CD4-positive, alpha-beta T cell treated with Interleukin-10 for 1 hour (primary cell): Measurements from ENCODE around the gene CHMP6.

Experiments used
- DNase-seq: peaks from one replicate; pipeline ENCODE4 v3.0.0-alpha.2; 2020

Gene CHMP6

DNA sequence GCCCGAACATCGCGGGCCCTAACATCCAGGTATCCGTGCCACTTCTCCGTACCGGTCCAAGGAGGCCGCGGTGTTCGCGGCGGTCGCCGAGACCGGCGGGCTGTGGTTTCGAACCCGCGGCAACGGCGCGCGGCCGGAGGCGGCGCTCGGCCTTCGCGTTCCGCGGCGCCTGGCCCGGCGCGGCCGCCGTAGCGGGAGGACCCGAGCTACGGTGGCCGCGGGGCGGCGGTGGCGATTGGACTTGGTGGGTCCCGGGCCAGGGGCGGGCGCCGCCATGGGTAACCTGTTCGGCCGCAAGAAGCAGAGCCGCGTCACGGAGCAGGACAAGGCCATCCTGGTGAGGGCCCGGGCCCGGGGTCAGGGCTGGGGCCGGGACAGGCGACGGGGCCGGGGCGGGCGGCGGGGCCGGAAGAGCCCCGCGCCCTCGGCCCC is at the start of gene CHMP6:
CHMP6 (plus strand) TSS at position 197 of the 432 bp plus-strand sequence; CDS start at position 275, 78 bp downstream.
- peak; percentile 79 for DNase-seq

- no peak for DNase-seq
These were observed 49.0 kb upstream of the CHMP6 start for GRCh38 chr17:80942423-80943345.

DNA sequence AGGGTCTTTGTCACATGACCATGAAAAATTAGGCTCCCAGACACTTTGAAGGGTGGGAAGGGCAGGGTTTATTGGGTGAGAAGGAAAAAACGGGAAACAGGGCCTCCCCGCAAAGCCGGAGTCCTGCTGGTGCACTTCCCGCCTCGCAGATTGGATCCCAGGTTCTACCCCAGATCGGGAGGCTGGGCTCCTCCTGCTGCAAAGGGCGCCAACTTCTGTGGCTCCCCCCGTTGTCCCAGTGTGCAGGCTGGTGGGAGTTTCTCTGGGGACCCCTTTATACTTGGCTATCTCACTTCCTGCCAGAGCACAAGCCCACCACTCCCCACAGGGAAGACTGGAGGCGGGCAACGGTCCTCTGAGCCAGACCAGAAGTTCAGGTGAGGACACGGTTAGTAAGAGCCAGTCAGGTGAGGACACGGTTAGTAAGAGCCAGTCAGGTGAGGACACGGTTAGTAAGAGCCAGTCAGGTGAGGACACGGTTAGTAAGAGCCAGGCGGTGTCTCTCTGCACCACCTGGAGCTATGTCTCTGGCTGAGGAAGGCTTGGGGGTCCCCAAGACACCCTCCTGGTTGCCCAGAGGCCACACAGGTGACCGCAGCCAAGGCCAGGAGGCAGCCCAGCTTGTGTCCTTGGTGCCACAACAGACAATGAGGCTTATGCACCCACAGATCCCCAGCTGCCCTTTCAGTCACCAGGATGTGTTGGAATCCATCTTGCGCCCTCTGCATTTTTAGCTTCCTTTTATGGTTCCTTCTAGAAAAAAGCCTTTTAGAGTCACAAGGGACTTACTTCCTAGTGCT is 48.1 kb upstream of the CHMP6 start:
- DNase-seq: no peak

- no peak for DNase-seq
These were observed 47.3 kb upstream of the CHMP6 start for GRCh38 chr17:80944326-80944725.

GRCh38 chr17:80945736-80946135 is 45.9 kb upstream of the CHMP6 start:
- DNase-seq: no peak

DNA sequence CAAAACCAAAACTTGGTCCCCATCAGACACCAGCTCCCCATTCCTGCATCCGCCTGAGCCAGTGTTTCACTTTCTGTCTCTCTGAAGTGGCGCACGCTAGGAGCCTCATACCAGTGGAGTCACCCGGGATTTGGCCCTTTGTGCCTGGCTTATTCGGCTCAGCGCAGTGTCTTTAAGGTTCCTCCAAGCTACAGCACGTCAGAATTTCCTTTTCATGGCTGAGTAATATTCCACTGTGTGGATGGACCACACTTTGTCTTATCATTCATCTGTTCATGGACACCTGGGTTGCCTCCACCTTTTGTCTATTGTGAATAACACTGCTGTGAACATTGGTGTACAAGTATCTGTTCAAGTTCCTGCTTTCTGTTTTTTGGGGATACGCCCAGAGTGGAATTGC is 45.2 kb upstream of the CHMP6 start:
- DNase-seq: no peak

DNA sequence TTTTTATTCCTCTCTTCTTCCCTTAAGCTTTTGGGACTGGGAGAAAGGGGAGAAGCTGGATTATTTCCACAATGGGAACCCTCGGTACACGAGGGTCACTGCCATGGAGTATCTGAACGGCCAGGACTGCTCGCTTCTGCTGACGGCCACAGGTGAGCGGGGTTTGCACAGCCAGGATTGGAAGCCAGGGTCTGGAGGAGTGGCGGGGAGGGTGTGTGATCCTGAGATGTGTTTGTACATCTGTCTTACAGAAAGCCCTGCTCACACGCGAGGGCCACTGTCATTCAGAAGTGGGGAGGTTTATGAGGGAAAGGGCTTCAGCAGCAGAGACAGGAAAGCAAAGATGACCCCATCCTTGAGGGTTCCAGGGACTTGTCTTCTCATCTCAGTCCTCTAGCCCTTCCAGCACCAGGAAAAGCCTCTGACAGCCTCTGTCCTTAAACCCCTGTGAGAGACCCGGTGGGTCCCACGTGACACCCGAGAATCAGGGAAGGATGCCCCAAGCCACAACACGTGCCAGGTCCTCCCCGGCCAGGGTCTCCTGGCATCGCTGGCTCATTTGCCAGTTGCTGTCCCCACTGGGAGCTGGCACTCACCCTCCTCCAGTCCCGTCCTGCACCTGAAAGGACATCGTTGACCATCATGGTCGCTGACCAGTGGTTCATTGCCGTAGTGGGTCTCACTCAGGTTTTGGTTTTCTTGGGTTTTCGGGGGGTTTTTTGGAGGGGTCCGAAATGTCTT is 44.3 kb upstream of the CHMP6 start:
- no peak for DNase-seq

DNA sequence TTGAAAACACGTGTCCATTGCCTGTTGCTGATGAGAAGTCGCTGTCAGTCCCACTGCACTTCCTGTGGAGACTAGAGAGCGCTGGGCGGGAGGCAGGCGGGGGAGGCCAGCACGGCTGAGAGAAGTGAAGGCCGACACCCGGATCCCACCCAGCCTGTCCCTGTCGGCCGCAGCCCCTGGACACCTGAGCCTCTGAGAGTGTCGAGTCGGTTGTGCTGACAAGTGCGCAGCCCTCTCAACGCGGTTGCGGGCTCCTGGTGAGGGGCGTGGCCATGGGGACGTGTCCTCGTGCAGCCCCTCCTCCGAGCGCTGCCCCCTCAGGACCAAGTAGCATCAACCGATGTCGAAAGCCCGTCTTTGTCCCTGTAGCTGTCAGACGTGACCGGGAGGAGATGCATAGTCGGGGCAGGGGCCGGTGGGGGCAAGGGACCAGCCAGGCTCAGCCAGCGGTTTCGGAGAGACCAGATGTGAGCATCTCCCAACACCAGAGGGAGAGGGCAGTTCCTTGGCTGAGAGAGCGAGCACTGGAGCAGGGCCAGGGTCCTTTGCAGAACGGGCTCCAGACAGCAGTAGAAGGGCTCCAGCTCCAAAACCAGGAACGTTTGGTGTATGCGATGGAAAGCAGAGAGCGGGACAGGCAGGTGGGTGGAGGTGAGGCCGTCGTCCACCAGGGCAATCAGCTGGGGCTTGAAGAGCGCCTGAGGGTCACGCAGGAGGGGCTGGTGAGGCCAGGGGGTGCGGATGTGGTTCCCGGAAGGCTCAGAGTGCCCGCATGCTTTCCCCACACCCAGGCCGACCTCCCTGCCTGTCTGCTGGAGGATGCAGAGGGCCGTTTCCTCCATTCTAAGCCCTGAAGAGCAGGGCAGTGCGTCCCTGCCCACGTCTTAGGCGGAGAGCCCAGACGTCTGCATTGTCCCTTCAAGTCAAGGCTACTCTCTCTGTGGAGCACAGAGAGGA is 43.3 kb upstream of the CHMP6 start:
- DNase-seq: no peak

DNA sequence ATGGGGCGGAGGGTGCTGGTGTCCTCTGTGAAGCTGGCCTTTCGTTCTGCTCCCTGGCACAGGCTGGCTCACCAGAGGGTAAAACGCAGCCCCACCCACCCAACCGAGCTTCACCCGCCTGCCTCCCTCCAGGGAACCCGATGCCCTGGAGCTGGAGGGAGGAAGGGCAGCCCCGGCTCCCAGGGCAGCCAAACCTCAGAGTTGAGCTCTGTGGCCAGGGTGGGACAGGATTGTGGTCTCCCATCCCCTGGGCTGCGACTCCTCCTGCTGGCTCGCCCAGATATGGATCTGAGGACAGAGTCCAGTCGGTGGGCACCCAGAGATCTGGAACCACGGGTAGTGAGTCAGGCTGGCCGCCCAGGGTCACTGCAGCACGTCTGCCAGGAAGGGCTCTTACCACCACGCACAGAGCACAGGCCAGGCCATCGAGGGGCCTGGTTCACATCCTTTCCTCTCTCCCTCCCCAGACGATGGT is 42.6 kb upstream of the CHMP6 start:
- no peak for DNase-seq

DNA sequence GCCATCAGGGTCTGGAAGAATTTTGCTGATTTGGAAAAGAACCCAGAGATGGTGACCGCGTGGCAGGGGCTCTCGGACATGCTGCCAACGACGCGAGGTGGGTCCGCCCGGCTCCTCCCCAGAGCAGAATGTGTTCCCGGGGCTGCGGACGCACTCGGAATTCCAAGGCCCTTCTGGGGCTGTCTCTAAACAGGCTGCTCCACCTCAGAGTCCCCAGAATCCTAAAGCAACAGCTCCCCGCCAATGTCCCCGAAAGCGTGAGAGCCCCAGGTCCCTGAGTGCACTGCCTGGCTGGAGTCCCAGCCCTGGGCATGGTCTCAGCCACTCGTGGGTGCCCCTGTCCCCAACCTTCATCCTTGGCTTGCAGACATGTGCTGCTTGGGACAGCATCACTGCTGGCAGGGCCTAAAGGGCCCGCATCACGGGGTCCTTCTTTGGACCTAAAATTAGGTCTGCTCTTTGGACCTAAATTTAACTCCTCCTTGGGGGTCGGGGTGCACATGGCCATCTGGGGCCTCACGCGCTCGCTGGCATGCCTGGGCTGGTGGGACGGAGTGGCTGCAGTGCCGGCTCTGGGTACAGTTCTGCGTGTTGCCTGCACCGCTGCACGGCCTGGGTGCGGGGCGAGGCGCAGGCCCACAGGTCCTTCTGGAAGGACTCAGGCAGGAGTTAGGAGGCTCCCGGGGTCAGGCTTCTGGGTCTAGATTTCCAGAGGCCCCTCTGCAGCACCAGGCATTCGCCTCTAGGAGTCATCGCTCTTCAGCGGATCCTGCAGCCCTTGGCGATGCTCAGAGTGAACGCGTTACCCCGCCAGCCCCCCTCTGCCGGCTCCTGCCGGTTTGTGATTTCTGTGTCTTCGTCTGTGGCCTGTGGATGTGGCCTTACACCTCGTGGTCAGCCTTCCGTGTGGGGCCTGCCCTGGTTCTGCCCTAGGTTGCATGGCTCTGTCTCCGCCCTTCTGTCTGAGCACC is 41.9 kb upstream of the CHMP6 start:
- no peak for DNase-seq

GRCh38 chr17:80950466-80951120 is 41.0 kb upstream of the CHMP6 start:
- DNase-seq: no peak

- DNase-seq: no peak
These were observed 40.2 kb upstream of the CHMP6 start for GRCh38 chr17:80951121-80952090.

- DNase-seq: no peak
These were observed 39.4 kb upstream of the CHMP6 start for GRCh38 chr17:80952291-80952690.

DNA sequence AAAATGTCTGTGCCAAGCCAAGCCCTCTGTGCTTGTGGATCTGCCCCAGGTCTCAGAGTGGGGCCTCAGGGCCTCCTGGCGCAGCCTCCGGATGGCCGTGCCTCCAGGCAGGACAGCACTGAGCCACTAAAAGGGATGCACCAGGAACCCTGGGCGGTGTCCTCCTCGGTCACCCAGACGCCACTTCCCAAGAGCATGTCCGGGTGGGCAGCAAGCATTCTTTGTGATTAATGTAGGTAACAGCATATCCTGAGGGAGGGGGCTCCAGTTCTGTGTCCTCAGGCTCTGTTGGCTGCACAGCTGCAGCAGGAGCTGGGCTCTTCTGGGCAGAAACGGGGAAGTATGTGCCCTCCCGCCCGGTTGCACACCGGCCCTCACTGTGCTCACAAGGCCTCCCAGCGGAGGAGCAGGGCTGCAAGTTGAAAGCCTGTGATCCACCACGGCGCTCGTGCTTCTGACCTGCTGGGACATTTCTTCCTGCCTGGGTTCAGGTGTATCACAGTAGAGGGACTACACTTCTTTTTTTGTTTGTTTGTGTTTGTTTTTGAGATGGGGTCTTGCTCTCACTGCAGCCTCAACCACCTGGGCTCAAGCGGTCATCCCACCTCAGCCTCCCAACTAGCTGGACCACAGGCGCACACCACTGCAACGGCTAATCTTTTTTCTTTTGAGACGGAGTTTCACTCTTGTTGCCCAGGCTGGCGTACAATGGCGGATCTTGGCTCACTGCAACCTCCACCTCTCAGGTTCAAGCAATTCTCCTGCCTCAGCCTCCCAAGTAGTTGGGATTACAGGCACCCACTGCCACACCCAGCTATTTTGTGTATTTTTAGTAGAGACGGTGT is 37.9 kb upstream of the CHMP6 start:
- no peak for DNase-seq

DNA sequence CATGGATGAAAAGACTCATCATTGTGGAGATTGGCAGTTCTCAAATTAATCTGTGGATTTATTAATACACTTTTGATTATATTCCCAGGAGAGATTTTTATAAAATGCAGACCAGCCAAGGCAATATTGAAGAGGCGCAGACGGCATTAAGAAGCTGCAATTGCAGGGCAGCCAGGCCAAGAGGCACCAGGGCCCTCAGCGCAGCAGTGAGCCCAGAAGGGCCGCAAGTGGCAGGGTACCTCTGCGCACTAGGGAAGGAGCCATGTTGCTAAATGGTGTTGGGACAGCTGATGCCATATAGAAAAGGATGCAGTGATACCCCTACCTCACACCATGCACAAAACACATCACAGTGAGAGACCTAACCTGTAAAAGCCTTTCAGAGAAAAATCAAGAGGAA is 36.6 kb upstream of the CHMP6 start:
- no peak for DNase-seq

GRCh38 chr17:80955671-80956280 is 35.9 kb upstream of the CHMP6 start:
- no peak for DNase-seq
